ENCODE measurements around the gene ZNF462. TPM values are rescaled to one million over a fixed set of nuclear protein-coding genes. Genes with fewer than 3 reads are reported as not detected.

ZNF462 gene
- total RNA-seq, 1 experiment from 2014 or later = 121 TPM

- no peak for TF ChIP-seq PREB (CRISPR knock-in tag; IDR thresholded peaks at IDR 0.05; ENCODE audit: borderline replicate concordance)
- TF ChIP-seq MYBL2 (CRISPR knock-in tag; IDR thresholded peaks at IDR 0.05) = 0 out of 2 replicates have a peak, but pooled peaks have one; percentile 31
- no peak for TF ChIP-seq JUN (CRISPR knock-in tag; IDR thresholded peaks at IDR 0.05)
These were observed 2.8 kb upstream of the ZNF462 start (continued) for GRCh38 chr9:106859957-106860720.

- Mint-ChIP-seq H3K27me3 (ENCODE audit: low read depth) (no peaks in the 10 kb centered on the region), H3K4me3 (peak overlapping the region; percentile 99), H3K9me3 (peaks cover 3% of the 10 kb centered on the region; the same call in 1 of the 2 replicates), H3K36me3 (peaks cover 10% of the 10 kb centered on the region), H3K4me1 (peaks cover 35% of the 10 kb centered on the region), H3K27ac (peak overlapping the region; percentile 91)
- POLR2A ChIA-PET = interaction anchor here (1.1 kb wide), 3 partner anchors 9 to 74 kb away, joined by 3 to 5 read pairs (median 3); no protein-coding TSS in a partner anchor
- 0 out of 2 replicates have a peak, but pooled peaks have one; percentile 36 for TF ChIP-seq ZNF281 (CRISPR knock-in tag; IDR thresholded peaks at IDR 0.05)
- TF ChIP-seq ZBTB43 (CRISPR knock-in tag; IDR thresholded peaks at IDR 0.05) = no peak
- TF ChIP-seq SP1 (CRISPR knock-in tag; conservative IDR thresholded peaks at IDR 0.05) = 0 out of 2 replicates have a peak, but pooled peaks have one; percentile 9
- TF ChIP-seq ZNF263 (CRISPR knock-in tag; IDR thresholded peaks at IDR 0.05; ENCODE audit: low read depth) = peak; percentile 98
- TF ChIP-seq ELF4 (CRISPR knock-in tag; IDR thresholded peaks at IDR 0.05; ENCODE audit: low read depth) = 0 out of 2 replicates have a peak, but pooled peaks have one; percentile 59
- 0 out of 2 replicates have a peak, but pooled peaks have one; percentile 10 for TF ChIP-seq KAT7 (CRISPR knock-in tag; IDR thresholded peaks at IDR 0.05; ENCODE audit: borderline replicate concordance)
- TF ChIP-seq ZBTB21 (CRISPR knock-in tag; IDR thresholded peaks at IDR 0.05; ENCODE audit: borderline replicate concordance) = no peak
- TF ChIP-seq E2F5 (CRISPR knock-in tag; IDR thresholded peaks at IDR 0.05) = 0 out of 2 replicates have a peak, but pooled peaks have one; percentile 28
- TF ChIP-seq ZNF232 (CRISPR knock-in tag; IDR thresholded peaks at IDR 0.05) = peak; percentile 41; the same call in 1 of the 2 replicates
- peak; percentile 15 for ATAC-seq
- peak; percentile 47 for DNase-seq (ENCODE audit: low spot score)
- CTCF ChIA-PET = interaction anchor here (1.7 kb wide), 1 partner anchor 17 kb away, joined by 4 read pairs; no protein-coding TSS in a partner anchor
These were observed 2.0 kb upstream of the ZNF462 start for GRCh38 chr9:106860721-106861639.

GRCh38 chr9:106861640-106862109, 1.3 kb upstream of the ZNF462 start:
- ATAC-seq (no peak), DNase-seq (ENCODE audit: low spot score) (no peak)
- Mint-ChIP-seq H3K27me3 (ENCODE audit: low read depth) (no peaks in the 10 kb centered on the region), H3K27ac (peak overlapping the region; percentile 91), H3K4me1 (peaks cover 42% of the 10 kb centered on the region), H3K9me3 (peaks cover 3% of the 10 kb centered on the region; the same call in 1 of the 2 replicates), H3K36me3 (peaks cover 15% of the 10 kb centered on the region), H3K4me3 (peak overlapping the region; percentile 99)
- POLR2A ChIA-PET = interaction anchor here (1.1 kb wide), 1 partner anchor 9 kb away, joined by 5 read pairs; no protein-coding TSS in a partner anchor
- CTCF ChIA-PET = interaction anchor here (1.7 kb wide), 1 partner anchor 16 kb away, joined by 4 read pairs; no protein-coding TSS in a partner anchor
- TF ChIP-seq SP1 (CRISPR knock-in tag; conservative IDR thresholded peaks at IDR 0.05) (0 out of 2 replicates have a peak, but pooled peaks have one; percentile 11), MXD4 (CRISPR knock-in tag; IDR thresholded peaks at IDR 0.05; ENCODE audit: borderline replicate concordance) (no peak)
